ENCODE data around the gene KRT4.

DNA sequence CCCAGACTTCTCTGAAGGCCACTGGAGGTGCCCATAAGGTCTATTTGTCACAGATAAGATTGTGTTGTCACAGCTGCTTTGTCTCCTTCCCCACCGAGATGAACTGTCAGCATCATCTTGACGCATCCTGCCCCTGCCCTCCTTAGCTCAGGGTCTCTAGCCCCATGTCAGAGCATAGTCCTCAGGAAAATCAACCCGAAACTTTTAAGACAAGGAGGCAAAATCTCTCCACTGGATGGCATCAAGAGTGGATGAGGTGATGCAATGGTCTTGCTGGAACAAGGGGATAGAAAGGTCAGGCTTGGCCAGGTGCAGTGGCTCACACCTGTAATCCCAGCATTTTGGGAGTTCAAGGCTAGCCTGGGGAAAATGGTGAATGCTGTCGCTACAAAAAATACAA is 12.0 kb upstream of the KRT4 start:
- TF ChIP-seq, protein P1, sequence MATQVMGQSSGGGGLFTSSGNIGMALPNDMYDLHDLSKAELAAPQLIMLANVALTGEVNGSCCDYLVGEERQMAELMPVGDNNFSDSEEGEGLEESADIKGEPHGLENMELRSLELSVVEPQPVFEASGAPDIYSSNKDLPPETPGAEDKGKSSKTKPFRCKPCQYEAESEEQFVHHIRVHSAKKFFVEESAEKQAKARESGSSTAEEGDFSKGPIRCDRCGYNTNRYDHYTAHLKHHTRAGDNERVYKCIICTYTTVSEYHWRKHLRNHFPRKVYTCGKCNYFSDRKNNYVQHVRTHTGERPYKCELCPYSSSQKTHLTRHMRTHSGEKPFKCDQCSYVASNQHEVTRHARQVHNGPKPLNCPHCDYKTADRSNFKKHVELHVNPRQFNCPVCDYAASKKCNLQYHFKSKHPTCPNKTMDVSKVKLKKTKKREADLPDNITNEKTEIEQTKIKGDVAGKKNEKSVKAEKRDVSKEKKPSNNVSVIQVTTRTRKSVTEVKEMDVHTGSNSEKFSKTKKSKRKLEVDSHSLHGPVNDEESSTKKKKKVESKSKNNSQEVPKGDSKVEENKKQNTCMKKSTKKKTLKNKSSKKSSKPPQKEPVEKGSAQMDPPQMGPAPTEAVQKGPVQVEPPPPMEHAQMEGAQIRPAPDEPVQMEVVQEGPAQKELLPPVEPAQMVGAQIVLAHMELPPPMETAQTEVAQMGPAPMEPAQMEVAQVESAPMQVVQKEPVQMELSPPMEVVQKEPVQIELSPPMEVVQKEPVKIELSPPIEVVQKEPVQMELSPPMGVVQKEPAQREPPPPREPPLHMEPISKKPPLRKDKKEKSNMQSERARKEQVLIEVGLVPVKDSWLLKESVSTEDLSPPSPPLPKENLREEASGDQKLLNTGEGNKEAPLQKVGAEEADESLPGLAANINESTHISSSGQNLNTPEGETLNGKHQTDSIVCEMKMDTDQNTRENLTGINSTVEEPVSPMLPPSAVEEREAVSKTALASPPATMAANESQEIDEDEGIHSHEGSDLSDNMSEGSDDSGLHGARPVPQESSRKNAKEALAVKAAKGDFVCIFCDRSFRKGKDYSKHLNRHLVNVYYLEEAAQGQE (IDR thresholded peaks at IDR 0.05; ENCODE audit: low read depth): no peak
- TF ChIP-seq, protein P2, sequence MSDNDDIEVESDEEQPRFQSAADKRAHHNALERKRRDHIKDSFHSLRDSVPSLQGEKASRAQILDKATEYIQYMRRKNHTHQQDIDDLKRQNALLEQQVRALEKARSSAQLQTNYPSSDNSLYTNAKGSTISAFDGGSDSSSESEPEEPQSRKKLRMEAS (IDR thresholded peaks at IDR 0.05): no peak
- no peak for TF ChIP-seq ZBTB7A (IDR thresholded peaks at IDR 0.05; ENCODE audit: low read depth)
- no peak for TF ChIP-seq TCF12 (IDR thresholded peaks at IDR 0.05; ENCODE audit: low read depth)
- TF ChIP-seq RAD21 (IDR thresholded peaks at IDR 0.05; ENCODE audit: low read depth): no peak
- TF ChIP-seq, protein P3, sequence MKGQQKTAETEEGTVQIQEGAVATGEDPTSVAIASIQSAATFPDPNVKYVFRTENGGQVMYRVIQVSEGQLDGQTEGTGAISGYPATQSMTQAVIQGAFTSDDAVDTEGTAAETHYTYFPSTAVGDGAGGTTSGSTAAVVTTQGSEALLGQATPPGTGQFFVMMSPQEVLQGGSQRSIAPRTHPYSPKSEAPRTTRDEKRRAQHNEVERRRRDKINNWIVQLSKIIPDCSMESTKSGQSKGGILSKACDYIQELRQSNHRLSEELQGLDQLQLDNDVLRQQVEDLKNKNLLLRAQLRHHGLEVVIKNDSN (IDR thresholded peaks at IDR 0.05): no peak
- no peak for TF ChIP-seq NFIC (IDR thresholded peaks at IDR 0.05)
- no peak for TF ChIP-seq EP300 (IDR thresholded peaks at IDR 0.05; ENCODE audit: borderline replicate concordance)
- TF ChIP-seq TAF1 (IDR thresholded peaks at IDR 0.05; ENCODE audit: low read depth): no peak
- no peak for TF ChIP-seq FOXM1 (IDR thresholded peaks at IDR 0.05; ENCODE audit: borderline replicate concordance, low read depth)
- no peak for TF ChIP-seq YY1 (IDR thresholded peaks at IDR 0.05; ENCODE audit: low read depth)
- no peak for TF ChIP-seq TEAD4 (IDR thresholded peaks at IDR 0.05)

Measured in Ishikawa (cell line).